KBM-7 (cell line): ENCODE results near the gene FITM1.

Experiments used
- DNase-seq: peaks from one replicate; pipeline ENCODE4 v3.0.0-alpha.2; 2015
- in situ Hi-C: fragments of 300-500 bp; cut with MboI; formaldehyde crosslinking; loops from 2 replicates; pipeline ENCODE4 v1.14.3; 2020; ENCODE audit warnings: low sequenced_read_pairs, low pct_unique_long_range_greater_than_20kb, mixed read lengths

FITM1 gene

GRCh38 chr14:24172871-24173281 lies 42.4 kb downstream of the FITM1 start:
- in situ Hi-C loops = no loop called here
- no peak for DNase-seq

GRCh38 chr14:24176599-24176998 lies 46.1 kb downstream of the FITM1 start:
- in situ Hi-C loops = no loop called here

GRCh38 chr14:24177041-24177825 lies 46.8 kb downstream of the FITM1 start:
- no peak for DNase-seq
- in situ Hi-C loops = no loop called here

More at GRCh38 chr14:24176599-24176998, 46.1 kb downstream of the FITM1 start:
- DNase-seq = no peak

- DNase-seq = no peak
- in situ Hi-C loops = no loop called here
These were observed 47.4 kb downstream of the FITM1 start for GRCh38 chr14:24177891-24178290.

- DNase-seq = no peak
- in situ Hi-C loops = no loop called here
These were observed 48.1 kb downstream of the FITM1 start for GRCh38 chr14:24178399-24179178.

- DNase-seq = no peak
- in situ Hi-C loops = no loop called here
These were observed 49.0 kb downstream of the FITM1 start for GRCh38 chr14:24179294-24179960.

GRCh38 chr14:24179961-24180796 lies 49.7 kb downstream of the FITM1 start:
- DNase-seq = no peak
- in situ Hi-C loops = no loop called here

- in situ Hi-C loops = no loop called here
- no peak for DNase-seq
These were observed 51.1 kb downstream of the FITM1 start for GRCh38 chr14:24181371-24182077.
